ENCODE results near the gene TMEM198. TPM values are rescaled to one million over a fixed set of nuclear protein-coding genes. Genes with fewer than 3 reads are reported as not detected.

TMEM198 gene
- total RNA-seq, 1 experiment from 2014 or later = 1.1 TPM

DNA sequence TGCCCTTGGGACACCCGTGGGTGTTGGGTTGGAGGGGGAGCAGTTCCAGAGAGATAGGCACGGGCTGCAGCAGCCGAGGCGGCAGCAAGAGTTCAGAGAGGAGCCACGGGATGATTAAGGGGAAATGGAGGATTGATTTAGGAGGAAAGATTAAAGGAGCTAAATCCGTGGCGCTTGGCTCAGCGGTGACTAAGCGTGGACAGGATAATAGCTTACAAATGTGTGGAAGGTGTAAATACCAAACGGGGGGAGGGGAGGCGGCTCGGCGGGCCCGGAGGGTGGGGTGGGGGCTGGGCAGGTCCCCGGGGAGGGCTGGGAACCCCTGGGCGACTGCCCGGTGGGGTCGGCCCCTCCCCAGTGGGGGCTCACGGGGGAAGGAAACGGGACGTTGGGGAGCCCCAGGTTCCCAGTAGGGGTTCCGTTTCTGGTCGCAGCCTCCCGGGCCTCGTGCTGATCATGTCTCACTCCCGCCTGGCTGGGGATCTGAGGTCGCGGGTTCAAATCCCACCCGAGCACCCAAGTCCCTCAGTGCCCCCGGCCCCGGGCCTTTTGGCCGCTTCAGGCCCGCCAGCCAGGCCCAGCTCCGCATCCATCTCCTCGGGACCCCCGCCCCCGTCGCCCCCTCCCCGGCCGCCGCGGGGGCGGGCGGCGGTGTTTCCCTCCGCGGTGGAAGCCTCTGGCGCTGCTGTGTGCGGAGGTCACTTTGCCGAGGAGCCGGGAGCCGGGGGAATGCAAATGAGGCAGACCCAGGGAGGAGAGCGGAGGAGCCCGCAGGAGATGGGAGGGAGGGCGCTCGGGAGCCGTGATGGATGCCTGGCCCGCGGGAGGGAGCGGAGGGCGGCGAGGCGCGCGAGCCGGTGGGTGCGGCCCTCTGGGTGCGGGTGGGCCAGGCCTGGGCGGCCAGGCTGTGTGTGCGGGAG is 21.5 kb upstream of the TMEM198 start:
- Histone ChIP-seq H3K36me3 (ENCODE audit: low read depth, low read length) (no peaks in the 10 kb centered on the region), H3K4me2 (ENCODE audit: low read length) (peak overlapping the region; percentile 77), H3K4me3 (ENCODE audit: low read length) (no peak overlapping the region; the same call in 1 of the 2 replicates), H3K4me1 (ENCODE audit: insufficient read depth, low read length) (peaks cover 14% of the 10 kb centered on the region), H3K9me3 (ENCODE audit: low read length) (no peaks in the 10 kb centered on the region), H3K79me2 (ENCODE audit: low read length) (no peaks in the 10 kb centered on the region), H3F3A (ENCODE audit: low read length, unreplicated experiment) (no peaks in the 10 kb centered on the region), H4K20me1 (ENCODE audit: low read length) (no peaks in the 10 kb centered on the region), H3K27ac (ENCODE audit: low read length) (no peak overlapping the region), H2AFZ (ENCODE audit: low read length) (peak overlapping the region; percentile 52), H3K9me2 (replicated peaks; ENCODE audit: low read length) (no peaks in the 10 kb centered on the region), H3K27me3 (ENCODE audit: low read length) (no peaks in the 10 kb centered on the region), H3K9ac (ENCODE audit: low read length) (no peak overlapping the region)
- peak; percentile 51 for DNase-seq
- BruUV-seq (replicated peaks) = no TSS peak
- ChIA-PET POLR2A (ENCODE audit: unreplicated experiment) (interaction anchor here (0.6 kb wide), 1 partner anchor 12 kb away, joined by 41 read pairs; no protein-coding TSS in a partner anchor), CTCF (interaction anchor here (0.6 to 1.3 kb wide), 9 partner anchors 8 to 134 kb away, joined by 3 to 22 read pairs (median 4); a partner anchor contains a TSS)
- TF ChIP-seq, protein P1, sequence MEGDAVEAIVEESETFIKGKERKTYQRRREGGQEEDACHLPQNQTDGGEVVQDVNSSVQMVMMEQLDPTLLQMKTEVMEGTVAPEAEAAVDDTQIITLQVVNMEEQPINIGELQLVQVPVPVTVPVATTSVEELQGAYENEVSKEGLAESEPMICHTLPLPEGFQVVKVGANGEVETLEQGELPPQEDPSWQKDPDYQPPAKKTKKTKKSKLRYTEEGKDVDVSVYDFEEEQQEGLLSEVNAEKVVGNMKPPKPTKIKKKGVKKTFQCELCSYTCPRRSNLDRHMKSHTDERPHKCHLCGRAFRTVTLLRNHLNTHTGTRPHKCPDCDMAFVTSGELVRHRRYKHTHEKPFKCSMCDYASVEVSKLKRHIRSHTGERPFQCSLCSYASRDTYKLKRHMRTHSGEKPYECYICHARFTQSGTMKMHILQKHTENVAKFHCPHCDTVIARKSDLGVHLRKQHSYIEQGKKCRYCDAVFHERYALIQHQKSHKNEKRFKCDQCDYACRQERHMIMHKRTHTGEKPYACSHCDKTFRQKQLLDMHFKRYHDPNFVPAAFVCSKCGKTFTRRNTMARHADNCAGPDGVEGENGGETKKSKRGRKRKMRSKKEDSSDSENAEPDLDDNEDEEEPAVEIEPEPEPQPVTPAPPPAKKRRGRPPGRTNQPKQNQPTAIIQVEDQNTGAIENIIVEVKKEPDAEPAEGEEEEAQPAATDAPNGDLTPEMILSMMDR (conservative IDR thresholded peaks at IDR 0.05; ENCODE audit: low read depth, low read length) = no peak
- TF ChIP-seq EZH2phosphoT487 (IDR thresholded peaks at IDR 0.05; ENCODE audit: borderline replicate concordance, low read length) (no peak), EZH2 (IDR thresholded peaks at IDR 0.05; ENCODE audit: low read length, unreplicated experiment) (no peak)
- peak; percentile 38 for ATAC-seq
- intact Hi-C loops (cut with micrococcal nuclease) = no loop called here

DNA sequence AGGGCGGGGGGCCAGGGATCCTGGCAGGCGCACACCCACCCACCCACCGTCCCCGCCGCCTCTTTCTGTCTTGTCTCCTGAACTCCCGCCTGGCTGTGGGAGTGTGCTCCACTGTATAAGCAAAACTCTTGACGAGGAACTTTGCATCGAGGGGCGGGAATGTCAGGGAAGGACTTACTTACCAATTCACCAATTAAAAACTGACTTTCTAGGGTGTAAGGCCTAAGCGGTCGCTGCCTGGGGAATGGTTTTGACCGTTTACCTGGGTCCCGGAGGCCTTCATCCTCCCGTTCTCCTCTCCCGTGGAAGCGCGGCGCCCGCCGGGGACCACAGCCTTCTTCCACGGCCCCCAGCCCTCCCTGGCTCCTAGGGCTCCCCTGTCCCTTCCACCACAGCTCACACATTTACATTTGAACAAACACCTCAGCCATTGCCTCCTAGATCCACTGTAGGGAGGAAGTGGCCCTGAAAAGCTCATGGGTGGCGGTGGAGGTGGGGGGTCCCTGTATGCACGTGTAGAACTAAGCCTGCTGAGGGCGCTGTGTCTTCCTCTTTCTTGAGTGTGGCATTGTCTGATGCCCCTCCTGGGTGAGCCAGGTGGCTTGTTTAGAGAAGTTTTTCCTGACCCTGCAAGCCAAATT is 20.7 kb upstream of the TMEM198 start:
- Histone ChIP-seq H3K27ac (ENCODE audit: low read length) (no peak overlapping the region), H4K20me1 (ENCODE audit: low read length) (no peaks in the 10 kb centered on the region), H3F3A (ENCODE audit: low read length, unreplicated experiment) (no peaks in the 10 kb centered on the region), H3K4me2 (ENCODE audit: low read length) (peak overlapping the region; percentile 44; the same call in 1 of the 2 replicates), H3K36me3 (ENCODE audit: low read depth, low read length) (no peaks in the 10 kb centered on the region), H3K79me2 (ENCODE audit: low read length) (no peaks in the 10 kb centered on the region), H3K4me3 (ENCODE audit: low read length) (no peak overlapping the region), H3K9me2 (replicated peaks; ENCODE audit: low read length) (no peaks in the 10 kb centered on the region), H3K4me1 (ENCODE audit: insufficient read depth, low read length) (peaks cover 14% of the 10 kb centered on the region), H2AFZ (ENCODE audit: low read length) (0 out of 2 replicates have a peak overlapping the region, but pooled peaks have one; percentile 36), H3K9ac (ENCODE audit: low read length) (no peak overlapping the region), H3K9me3 (ENCODE audit: low read length) (no peaks in the 10 kb centered on the region), H3K27me3 (ENCODE audit: low read length) (0 out of 2 replicates have a peak, but pooled peaks cover 4% of the 10 kb centered on the region)
- ATAC-seq (no peak), DNase-seq (no peak)
- CTCF ChIA-PET = no interaction called here
- intact Hi-C loops (cut with micrococcal nuclease) = no loop called here
- BruUV-seq (replicated peaks) = no TSS peak
- POLR2A ChIA-PET (ENCODE audit: unreplicated experiment) = no interaction called here
- no peak for TF ChIP-seq EZH2 (IDR thresholded peaks at IDR 0.05; ENCODE audit: low read length, unreplicated experiment)
- TF ChIP-seq EZH2phosphoT487 (IDR thresholded peaks at IDR 0.05; ENCODE audit: borderline replicate concordance, low read length) = no peak
- TF ChIP-seq, protein P1 (conservative IDR thresholded peaks at IDR 0.05; ENCODE audit: low read depth, low read length) = no peak

Measured in PC-3 (cell line).